ENCODE measurements around the gene INPP5E.

DNA sequence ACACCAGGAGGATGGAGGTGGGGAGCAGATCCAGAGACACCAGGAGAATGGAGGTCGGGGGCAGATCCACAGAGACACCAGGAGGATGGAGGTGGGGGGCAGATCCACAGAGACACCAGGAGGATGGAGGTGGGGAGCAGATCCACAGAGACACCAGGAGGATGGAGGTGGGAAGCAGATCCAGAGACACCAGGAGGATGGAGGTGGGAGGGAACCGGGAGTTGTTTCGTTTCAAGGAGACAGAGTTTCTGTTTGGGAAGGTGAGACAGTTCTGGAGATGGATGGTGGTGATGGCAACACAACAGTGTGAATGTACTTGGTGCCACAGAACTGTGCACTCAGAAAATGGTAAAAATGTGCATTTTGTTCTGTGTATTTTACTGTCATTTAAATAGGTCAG is 9.0 kb upstream of the INPP5E start:
- TF ChIP-seq, protein P1, sequence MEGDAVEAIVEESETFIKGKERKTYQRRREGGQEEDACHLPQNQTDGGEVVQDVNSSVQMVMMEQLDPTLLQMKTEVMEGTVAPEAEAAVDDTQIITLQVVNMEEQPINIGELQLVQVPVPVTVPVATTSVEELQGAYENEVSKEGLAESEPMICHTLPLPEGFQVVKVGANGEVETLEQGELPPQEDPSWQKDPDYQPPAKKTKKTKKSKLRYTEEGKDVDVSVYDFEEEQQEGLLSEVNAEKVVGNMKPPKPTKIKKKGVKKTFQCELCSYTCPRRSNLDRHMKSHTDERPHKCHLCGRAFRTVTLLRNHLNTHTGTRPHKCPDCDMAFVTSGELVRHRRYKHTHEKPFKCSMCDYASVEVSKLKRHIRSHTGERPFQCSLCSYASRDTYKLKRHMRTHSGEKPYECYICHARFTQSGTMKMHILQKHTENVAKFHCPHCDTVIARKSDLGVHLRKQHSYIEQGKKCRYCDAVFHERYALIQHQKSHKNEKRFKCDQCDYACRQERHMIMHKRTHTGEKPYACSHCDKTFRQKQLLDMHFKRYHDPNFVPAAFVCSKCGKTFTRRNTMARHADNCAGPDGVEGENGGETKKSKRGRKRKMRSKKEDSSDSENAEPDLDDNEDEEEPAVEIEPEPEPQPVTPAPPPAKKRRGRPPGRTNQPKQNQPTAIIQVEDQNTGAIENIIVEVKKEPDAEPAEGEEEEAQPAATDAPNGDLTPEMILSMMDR (conservative IDR thresholded peaks at IDR 0.05; ENCODE audit: low read depth in 2 of 2), result no peak
- TF ChIP-seq EZH2 (IDR thresholded peaks at IDR 0.05; ENCODE audit: low read depth, unreplicated experiment) (no peak), REST (IDR thresholded peaks at IDR 0.05; ENCODE audit: unreplicated experiment) (no peak), ZNF114 (CRISPR knock-in tag; IDR thresholded peaks at IDR 0.05) (no peak), POLR2AphosphoS5 (IDR thresholded peaks at IDR 0.05; ENCODE audit: low read depth) (no peak), ZNF331 (CRISPR knock-in tag; IDR thresholded peaks at IDR 0.05; ENCODE audit: low read depth) (no peak), JUNB (IDR thresholded peaks at IDR 0.05; ENCODE audit: unreplicated experiment) (no peak), CREB1 (CRISPR knock-in tag; IDR thresholded peaks at IDR 0.05; ENCODE audit: low read depth) (no peak), EZH2phosphoT487 (IDR thresholded peaks at IDR 0.05; ENCODE audit: unreplicated experiment) (no peak), NANOG (IDR thresholded peaks at IDR 0.05; ENCODE audit: borderline replicate concordance) (no peak)
- TF ChIP-seq, protein P2, sequence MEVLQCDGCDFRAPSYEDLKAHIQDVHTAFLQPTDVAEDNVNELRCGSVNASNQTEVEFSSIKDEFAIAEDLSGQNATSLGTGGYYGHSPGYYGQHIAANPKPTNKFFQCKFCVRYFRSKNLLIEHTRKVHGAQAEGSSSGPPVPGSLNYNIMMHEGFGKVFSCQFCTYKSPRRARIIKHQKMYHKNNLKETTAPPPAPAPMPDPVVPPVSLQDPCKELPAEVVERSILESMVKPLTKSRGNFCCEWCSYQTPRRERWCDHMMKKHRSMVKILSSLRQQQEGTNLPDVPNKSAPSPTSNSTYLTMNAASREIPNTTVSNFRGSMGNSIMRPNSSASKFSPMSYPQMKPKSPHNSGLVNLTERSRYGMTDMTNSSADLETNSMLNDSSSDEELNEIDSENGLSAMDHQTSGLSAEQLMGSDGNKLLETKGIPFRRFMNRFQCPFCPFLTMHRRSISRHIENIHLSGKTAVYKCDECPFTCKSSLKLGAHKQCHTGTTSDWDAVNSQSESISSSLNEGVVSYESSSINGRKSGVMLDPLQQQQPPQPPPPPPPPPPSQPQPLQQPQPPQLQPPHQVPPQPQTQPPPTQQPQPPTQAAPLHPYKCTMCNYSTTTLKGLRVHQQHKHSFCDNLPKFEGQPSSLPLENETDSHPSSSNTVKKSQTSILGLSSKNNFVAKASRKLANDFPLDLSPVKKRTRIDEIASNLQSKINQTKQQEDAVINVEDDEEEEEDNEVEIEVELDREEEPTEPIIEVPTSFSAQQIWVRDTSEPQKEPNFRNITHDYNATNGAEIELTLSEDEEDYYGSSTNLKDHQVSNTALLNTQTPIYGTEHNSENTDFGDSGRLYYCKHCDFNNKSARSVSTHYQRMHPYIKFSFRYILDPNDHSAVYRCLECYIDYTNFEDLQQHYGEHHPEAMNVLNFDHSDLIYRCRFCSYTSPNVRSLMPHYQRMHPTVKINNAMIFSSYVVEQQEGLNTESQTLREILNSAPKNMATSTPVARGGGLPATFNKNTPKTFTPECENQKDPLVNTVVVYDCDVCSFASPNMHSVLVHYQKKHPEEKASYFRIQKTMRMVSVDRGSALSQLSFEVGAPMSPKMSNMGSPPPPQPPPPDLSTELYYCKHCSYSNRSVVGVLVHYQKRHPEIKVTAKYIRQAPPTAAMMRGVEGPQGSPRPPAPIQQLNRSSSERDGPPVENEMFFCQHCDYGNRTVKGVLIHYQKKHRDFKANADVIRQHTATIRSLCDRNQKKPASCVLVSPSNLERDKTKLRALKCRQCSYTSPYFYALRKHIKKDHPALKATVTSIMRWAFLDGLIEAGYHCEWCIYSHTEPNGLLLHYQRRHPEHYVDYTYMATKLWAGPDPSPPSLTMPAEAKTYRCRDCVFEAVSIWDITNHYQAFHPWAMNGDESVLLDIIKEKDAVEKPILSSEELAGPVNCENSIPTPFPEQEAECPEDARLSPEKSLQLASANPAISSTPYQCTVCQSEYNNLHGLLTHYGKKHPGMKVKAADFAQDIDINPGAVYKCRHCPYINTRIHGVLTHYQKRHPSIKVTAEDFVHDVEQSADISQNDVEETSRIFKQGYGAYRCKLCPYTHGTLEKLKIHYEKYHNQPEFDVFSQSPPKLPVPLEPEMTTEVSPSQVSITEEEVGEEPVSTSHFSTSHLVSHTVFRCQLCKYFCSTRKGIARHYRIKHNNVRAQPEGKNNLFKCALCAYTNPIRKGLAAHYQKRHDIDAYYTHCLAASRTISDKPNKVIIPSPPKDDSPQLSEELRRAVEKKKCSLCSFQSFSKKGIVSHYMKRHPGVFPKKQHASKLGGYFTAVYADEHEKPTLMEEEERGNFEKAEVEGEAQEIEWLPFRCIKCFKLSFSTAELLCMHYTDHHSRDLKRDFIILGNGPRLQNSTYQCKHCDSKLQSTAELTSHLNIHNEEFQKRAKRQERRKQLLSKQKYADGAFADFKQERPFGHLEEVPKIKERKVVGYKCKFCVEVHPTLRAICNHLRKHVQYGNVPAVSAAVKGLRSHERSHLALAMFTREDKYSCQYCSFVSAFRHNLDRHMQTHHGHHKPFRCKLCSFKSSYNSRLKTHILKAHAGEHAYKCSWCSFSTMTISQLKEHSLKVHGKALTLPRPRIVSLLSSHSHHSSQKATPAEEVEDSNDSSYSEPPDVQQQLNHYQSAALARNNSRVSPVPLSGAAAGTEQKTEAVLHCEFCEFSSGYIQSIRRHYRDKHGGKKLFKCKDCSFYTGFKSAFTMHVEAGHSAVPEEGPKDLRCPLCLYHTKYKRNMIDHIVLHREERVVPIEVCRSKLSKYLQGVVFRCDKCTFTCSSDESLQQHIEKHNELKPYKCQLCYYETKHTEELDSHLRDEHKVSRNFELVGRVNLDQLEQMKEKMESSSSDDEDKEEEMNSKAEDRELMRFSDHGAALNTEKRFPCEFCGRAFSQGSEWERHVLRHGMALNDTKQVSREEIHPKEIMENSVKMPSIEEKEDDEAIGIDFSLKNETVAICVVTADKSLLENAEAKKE (CRISPR knock-in tag; IDR thresholded peaks at IDR 0.05), result no peak
